Ectodermal cell (in vitro differentiated cells): Measurements from ENCODE around the gene PREX1.

Experiments used
- H3K27ac ChIP-seq: 2 replicates; pipeline ENCODE4 v1.7.0; 2013; ENCODE audit warnings: mild to moderate bottlenecking, low read depth, low read length; ENCODE audit not compliant: insufficient read depth, poor library complexity, severe bottlenecking
- H3K27me3 ChIP-seq: 2 replicates; pipeline ENCODE4 v1.7.0; 2013; ENCODE audit warnings: mild to moderate bottlenecking, low read length; ENCODE audit not compliant: insufficient read depth, control insufficient read depth, poor library complexity, severe bottlenecking
- H3K36me3 ChIP-seq: one replicate; pipeline ENCODE4 v1.7.0; 2013; ENCODE audit warnings: low read length; ENCODE audit not compliant: control insufficient read depth, insufficient read depth
- H3K4me1 ChIP-seq: one replicate; pipeline ENCODE4 v1.7.0; 2013; ENCODE audit warnings: low read length; ENCODE audit not compliant: control insufficient read depth, insufficient read depth
- H3K4me3 ChIP-seq: 2 replicates; pipeline ENCODE4 v1.7.0; 2013; ENCODE audit warnings: low read depth, low read length, control low read depth; ENCODE audit not compliant: insufficient read depth
- H3K9me3 ChIP-seq: 2 replicates; pipeline ENCODE4 v1.7.0; 2013; ENCODE audit warnings: mild to moderate bottlenecking, low read length, moderate library complexity; ENCODE audit not compliant: control insufficient read depth
- WGBS, 2 experiments: methylation state at CpG; one replicate each; pipeline ENCODE4 v1.1.7; 2013; ENCODE audit warnings: missing lambda C conversion rate in 2 of 2; 5-methylcytosine and 5-hydroxymethylcytosine counted together

Gene PREX1

DNA sequence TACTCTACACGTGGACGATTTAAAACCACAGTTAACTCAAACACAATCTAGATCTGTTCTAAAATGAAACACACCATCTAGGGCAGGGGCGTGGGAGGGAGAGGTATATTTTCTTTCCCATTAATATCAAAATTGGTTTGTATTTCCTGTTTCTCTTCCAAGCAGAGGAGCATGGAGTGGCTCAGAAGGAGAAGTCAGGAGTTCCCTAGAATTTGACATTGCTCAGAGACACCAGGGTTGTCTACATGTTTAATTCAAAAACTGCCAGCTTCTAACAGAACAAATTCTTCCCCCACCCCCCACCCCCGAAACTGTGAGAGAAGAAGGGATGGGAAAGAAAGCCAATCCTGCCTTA is 2.3 kb downstream of the PREX1 start:
- peaks cover 39% of the 10 kb centered on the region for H3K27me3 ChIP-seq
- H3K36me3 ChIP-seq: no peaks in the 10 kb centered on the region
- H3K9me3 ChIP-seq: no peaks in the 10 kb centered on the region
- 75% methylated on average over 3 of the region's 4 CpGs; no CpG with 5 or more reads in 1 of the 2 experiments for WGBS, 2 experiments
- H3K4me3 ChIP-seq: peak overlapping the region; percentile 58
- no peak overlapping the region for H3K27ac ChIP-seq
- peaks cover 13% of the 10 kb centered on the region for H3K4me1 ChIP-seq

DNA sequence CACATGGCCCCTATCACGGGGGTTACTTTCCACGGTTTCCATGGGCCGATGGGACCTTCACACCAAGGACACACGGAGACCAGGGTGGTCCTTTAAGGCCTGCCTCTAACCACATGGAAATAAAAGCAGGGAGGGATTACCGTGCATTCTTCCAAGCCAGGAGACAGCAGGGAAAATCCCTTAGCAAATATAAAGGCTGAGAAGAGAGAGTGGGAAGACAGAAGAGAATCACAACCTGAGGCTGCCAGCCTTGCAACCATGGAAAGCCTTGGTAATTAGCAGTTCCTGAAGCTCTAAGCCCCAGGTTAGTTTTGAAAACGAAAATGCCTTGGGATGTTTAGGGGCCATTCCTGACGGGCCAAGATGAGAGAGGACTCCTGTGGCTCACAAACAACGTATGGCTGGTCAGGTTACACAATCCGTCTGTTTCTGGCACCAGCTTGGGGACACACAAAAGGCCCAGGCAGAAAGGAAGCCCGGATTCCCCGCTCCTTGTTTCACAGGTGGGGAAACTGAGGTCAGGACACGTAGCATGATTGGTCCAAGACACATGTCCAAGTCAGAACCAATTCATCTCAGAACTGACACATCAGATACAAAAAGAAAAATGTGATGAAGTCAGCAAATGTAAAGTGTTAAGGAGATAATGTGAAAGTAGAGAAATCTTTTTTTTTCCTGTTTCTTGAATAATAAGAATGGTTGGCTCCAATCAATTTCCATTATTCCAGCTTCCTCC is 2.8 kb downstream of the PREX1 start:
- Histone ChIP-seq H3K4me3 (no peak overlapping the region), H3K27ac (no peak overlapping the region), H3K36me3 (no peaks in the 10 kb centered on the region), H3K9me3 (no peaks in the 10 kb centered on the region), H3K4me1 (peaks cover 13% of the 10 kb centered on the region), H3K27me3 (peaks cover 37% of the 10 kb centered on the region)
- WGBS, 2 experiments: 31 to 34% methylated on average over 11 to 12 of the region's 12 CpGs

DNA sequence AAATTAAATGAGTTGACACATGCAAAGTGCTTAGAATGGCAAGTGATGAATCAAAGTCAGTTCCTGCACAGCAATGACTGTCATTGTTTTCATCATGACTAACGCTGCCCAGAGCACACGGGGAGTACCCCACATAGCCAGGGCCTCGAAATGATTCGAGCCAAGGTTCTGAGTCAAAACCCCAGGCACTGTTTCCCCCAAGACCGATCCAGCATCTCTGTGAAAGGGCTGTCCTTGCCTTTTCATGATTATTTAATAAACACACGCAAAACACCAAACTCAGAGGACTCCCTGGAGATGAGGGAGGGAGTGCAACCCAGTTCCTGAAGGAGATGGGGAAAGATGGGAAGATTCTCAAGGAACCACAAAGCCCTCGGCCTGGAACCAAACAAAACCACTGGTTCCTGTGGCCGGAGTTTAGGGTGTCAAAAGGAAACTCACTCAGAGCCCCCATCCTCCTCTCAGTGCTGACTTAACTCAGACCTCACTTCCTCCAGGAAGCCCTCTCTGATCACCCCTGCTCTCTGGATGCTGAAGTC is 3.8 kb downstream of the PREX1 start:
- Histone ChIP-seq H3K27ac (no peak overlapping the region), H3K9me3 (no peaks in the 10 kb centered on the region), H3K27me3 (peaks cover 28% of the 10 kb centered on the region), H3K36me3 (no peaks in the 10 kb centered on the region), H3K4me1 (peaks cover 13% of the 10 kb centered on the region), H3K4me3 (no peak overlapping the region)
- WGBS, 2 experiments: 91 to 92% methylated on average over 7 to 8 of the region's 8 CpGs

DNA sequence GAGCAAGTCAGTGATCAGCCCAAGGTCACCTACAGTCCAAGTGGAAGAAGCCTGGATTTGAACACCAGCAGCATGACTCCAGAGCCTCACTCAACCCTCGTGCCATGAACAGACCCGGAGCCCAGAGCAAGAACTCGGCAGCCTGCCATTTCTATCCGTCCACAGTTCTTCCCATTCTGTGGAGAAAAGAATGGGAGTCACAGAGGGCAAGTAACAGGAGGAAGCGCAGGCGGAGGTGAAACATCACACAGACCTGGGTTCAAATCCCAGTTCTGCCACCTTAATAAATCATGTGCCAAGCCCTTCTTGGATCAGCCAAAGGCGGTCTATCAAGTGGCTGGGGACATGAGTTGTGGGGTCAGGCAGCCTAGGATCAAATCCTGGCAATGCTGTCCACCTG is 4.3 kb downstream of the PREX1 start:
- Histone ChIP-seq H3K27ac (no peak overlapping the region), H3K4me3 (no peak overlapping the region), H3K27me3 (peaks cover 22% of the 10 kb centered on the region), H3K36me3 (no peaks in the 10 kb centered on the region), H3K9me3 (no peaks in the 10 kb centered on the region), H3K4me1 (peaks cover 13% of the 10 kb centered on the region)
- WGBS, 2 experiments: 95% methylated on average over 7 of the region's 7 CpGs

DNA sequence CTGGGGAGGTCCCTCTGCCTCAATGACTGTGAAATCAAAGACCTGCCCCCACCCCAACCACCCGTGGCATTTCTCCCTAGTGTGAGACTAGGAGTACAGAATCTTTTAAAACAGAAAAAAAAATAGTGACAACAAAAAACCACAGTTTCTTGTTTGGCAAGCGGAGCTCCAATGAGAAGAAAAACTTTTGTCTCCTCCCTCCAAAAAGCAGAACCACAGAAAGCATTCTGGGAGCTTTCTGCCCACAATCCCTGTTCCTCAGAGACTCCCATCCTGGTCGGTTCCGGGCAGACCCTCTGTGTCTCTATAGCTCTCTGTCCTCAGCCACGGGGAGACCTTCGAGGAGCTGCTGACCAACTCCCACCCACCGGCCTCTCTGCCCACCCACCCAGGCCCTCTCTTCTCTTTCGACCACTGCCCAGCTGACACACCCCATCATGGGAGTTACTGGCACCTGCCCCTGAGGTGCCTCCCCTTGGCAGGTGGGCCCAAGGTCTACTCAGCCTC is 4.9 kb downstream of the PREX1 start:
- H3K27ac ChIP-seq: no peak overlapping the region
- H3K27me3 ChIP-seq: peaks cover 17% of the 10 kb centered on the region
- WGBS, 2 experiments: 89 to 90% methylated on average over 8 of the region's 8 CpGs
- no peaks in the 10 kb centered on the region for H3K9me3 ChIP-seq
- H3K4me3 ChIP-seq: no peak overlapping the region
- H3K4me1 ChIP-seq: peaks cover 13% of the 10 kb centered on the region
- no peaks in the 10 kb centered on the region for H3K36me3 ChIP-seq

DNA sequence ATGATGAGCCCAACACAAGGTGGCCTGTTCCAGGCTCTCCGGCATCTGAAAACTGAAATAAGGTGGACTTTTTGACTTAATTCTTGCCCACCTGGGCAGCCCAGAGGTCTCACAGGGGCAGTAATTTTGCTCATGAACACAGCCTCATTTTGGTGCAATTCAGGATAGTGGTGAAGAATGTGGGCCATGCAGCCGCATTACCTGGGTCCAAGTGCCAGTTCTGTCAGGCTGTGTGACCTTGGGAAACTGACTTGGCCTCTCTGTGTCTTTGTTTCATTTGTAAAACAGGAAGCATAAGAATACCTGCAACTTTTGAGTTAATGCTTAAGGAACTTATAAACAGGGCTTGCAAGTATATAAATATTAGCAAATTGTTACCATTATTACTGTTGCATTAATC is 5.6 kb downstream of the PREX1 start:
- Histone ChIP-seq H3K27ac (no peak overlapping the region), H3K4me1 (peaks cover 13% of the 10 kb centered on the region), H3K4me3 (no peak overlapping the region), H3K27me3 (peaks cover 17% of the 10 kb centered on the region), H3K36me3 (no peaks in the 10 kb centered on the region), H3K9me3 (no peaks in the 10 kb centered on the region)
- 91 to 92% methylated on average over 2 of the region's 2 CpGs for WGBS, 2 experiments

DNA sequence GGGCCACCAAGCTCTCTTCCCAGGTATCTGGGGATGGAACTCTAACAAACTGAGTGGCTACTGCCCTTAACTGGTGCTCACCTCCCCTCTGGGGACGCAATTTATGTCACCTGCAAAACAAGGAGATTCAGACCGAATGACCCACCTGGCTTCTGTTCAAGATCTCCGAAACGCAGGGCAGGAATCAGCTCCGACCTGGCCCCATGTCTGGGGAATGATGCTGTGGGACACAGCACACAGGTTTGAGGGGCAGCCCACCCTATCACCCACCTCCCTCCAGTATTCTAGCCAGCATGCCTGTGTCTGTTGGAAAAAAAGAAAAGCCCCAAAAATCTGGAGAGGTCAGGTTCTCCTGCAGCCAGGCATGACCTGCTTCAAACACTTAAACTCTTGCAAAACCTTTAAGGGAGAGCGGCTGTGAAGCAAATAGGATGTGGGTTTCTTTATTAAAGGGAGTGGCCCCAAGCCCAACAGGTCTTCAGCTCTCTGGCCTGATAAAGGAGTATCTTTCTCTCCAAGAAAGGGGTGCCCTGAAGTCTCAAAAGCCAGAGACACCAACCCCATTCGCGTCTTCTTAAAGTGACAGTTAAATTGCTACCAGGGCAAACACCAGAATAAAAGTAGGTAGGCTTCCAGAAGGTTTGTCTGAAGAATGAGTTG is 6.4 kb downstream of the PREX1 start:
- Histone ChIP-seq H3K36me3 (no peaks in the 10 kb centered on the region), H3K4me1 (peaks cover 13% of the 10 kb centered on the region), H3K27ac (no peak overlapping the region), H3K27me3 (peaks cover 11% of the 10 kb centered on the region), H3K9me3 (no peaks in the 10 kb centered on the region), H3K4me3 (no peak overlapping the region)
- 92 to 94% methylated on average over 8 of the region's 8 CpGs for WGBS, 2 experiments

DNA sequence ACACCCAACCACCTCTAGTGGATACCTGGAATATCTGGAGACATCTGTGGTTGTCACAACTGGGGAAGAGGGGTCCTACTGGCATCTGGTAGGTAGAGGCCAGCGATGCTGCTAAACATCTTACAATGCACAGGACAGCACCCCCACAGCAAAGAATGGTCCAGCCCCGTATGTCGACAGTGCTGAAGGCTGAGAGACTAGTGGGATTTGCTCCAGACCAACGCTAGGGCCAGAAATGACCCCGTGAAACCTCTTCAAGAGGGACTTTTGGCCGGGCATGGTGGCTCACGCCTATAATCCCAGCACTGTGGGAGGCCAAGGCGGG is 7.2 kb downstream of the PREX1 start:
- peaks cover 12% of the 10 kb centered on the region for H3K4me1 ChIP-seq
- H3K4me3 ChIP-seq: no peak overlapping the region
- H3K27ac ChIP-seq: no peak overlapping the region
- H3K36me3 ChIP-seq: no peaks in the 10 kb centered on the region
- H3K27me3 ChIP-seq: peaks cover 11% of the 10 kb centered on the region
- no peaks in the 10 kb centered on the region for H3K9me3 ChIP-seq
- 85 to 87% methylated on average over 8 of the region's 8 CpGs for WGBS, 2 experiments

DNA sequence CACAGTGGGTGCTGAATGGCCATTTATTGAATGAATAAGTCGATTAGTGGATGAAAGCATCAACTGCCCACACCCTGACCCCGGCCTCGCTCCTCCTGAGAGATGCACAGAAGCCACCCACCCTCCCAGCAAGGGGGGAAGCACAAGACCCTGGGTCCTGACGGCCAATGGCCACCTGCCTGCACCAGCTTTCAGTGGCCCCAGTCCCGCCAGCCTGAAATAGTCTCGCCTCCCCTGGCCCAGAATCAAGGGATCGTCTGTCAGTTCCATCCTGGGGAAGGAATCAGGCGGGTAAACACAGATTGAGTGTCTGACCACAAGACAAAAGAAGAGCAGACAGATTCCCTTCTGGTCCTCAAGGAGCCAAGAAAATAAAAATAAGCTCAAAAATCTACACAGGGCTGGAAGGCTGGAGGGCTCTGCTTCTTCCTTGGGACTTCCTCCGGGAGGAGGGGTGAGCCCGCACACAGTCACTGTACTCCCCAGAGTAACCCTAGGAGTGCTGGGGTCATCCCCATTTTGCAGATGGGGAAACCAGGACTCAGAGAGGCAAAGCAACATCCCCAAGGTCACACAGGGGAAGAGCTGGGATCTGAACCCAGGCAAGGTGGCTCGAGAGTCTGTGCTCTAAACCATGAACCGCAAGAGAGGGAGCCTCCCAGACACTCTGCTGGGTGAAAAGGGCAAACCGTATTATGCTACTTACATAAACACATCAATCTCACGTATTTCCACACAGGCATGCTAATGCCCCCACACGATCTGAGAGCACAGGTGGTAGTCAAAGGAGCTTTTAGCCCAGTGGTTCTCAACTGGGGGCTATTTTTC is 7.8 kb downstream of the PREX1 start:
- peaks cover 11% of the 10 kb centered on the region for H3K27me3 ChIP-seq
- peaks cover 7% of the 10 kb centered on the region for H3K4me1 ChIP-seq
- H3K36me3 ChIP-seq: no peaks in the 10 kb centered on the region
- no peaks in the 10 kb centered on the region for H3K9me3 ChIP-seq
- no peak overlapping the region for H3K4me3 ChIP-seq
- no peak overlapping the region for H3K27ac ChIP-seq
- 70 to 72% methylated on average over 15 of the region's 15 CpGs for WGBS, 2 experiments

DNA sequence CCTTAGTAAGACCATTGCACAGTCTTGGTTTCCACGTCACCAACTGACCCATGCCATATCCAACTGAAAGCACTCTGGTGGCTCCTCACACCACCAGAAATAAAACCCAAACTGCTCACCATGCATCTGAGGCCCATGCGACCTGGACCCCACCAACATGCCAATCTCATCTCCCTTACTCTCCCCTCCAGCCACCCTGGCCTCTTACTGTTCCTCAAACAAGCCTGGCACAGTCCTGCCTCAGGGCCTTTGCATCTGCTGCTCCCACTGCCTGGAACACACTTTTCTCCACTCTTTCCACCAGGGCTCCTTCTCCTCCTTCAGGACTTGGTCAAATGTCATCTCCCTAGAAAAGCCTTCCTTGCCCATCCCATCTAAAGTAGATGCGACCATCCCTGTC is 8.7 kb downstream of the PREX1 start:
- H3K27me3 ChIP-seq: peaks cover 10% of the 10 kb centered on the region
- no peaks in the 10 kb centered on the region for H3K36me3 ChIP-seq

More for the DNA sequence above, 8.7 kb downstream of the PREX1 start:
- no peaks in the 10 kb centered on the region for H3K9me3 ChIP-seq
- H3K4me3 ChIP-seq: no peak overlapping the region
- no peak overlapping the region for H3K27ac ChIP-seq
- no peaks in the 10 kb centered on the region for H3K4me1 ChIP-seq
- WGBS, 2 experiments: 91 to 93% methylated on average over 3 of the region's 3 CpGs
